Natural killer cell (primary cell): ENCODE measurements around the gene MYO15B. TPM values are rescaled to one million over a fixed set of nuclear protein-coding genes. Genes with fewer than 3 reads are reported as not detected.

ENCODE experiments used
- ATAC-seq, 3 donors: fragments of 150-1000 bp in 2 of 3; fragments of 200-7000 bp in 1 of 3; cut with Tn5 transposase; 1 replicate in 1 of 3; 2 replicates in 2 of 3; pipeline ENCODE4 v1.10.0; 2021; ENCODE audit warnings: mild to moderate bottlenecking in 2 of 3, moderate library complexity in 2 of 3
- DNase-seq, 2 donors: peaks; one replicate each; pipeline versions ENCODE4 v3.0.0 to v3.0.0-alpha.2; 2013 to 2021; ENCODE audit warnings: mixed read lengths in 1 of 2
- H3K27ac ChIP-seq: one replicate; pipeline ENCODE4 v1.5.1; 2013; ENCODE audit warnings: mild to moderate bottlenecking, low read length
- H3K27me3 ChIP-seq: one replicate; pipeline ENCODE4 v1.6.1; 2013; ENCODE audit warnings: low read length; ENCODE audit not compliant: control insufficient read depth, insufficient read depth
- H3K36me3 ChIP-seq: one replicate; pipeline ENCODE4 v1.6.1; 2013; ENCODE audit warnings: low read length; ENCODE audit not compliant: control insufficient read depth, insufficient read depth
- H3K4me1 ChIP-seq: one replicate; pipeline ENCODE4 v1.6.1; 2013; ENCODE audit warnings: low read length; ENCODE audit not compliant: control insufficient read depth, insufficient read depth
- H3K4me3 ChIP-seq: one replicate; pipeline ENCODE4 v1.5.1; 2013; ENCODE audit warnings: low read length
- H3K9me3 ChIP-seq: one replicate; pipeline ENCODE4 v1.6.1; 2013; ENCODE audit warnings: low read length; ENCODE audit not compliant: control insufficient read depth, insufficient read depth
- H3K27ac Mint-ChIP-seq, 2 donors: one replicate each; pipeline ENCODE4 v1.8.0; 2022; ENCODE audit warnings: mild to moderate bottlenecking in 2 of 2, mixed read lengths in 2 of 2, moderate library complexity in 1 of 2
- H3K27me3 Mint-ChIP-seq, 2 donors: one replicate each; pipeline ENCODE4 v1.8.0; 2022; ENCODE audit warnings: low read depth in 2 of 2, mixed read lengths in 2 of 2
- H3K36me3 Mint-ChIP-seq: one replicate; pipeline ENCODE4 v1.8.0; 2022; ENCODE audit warnings: mixed read lengths
- H3K4me1 Mint-ChIP-seq, 2 donors: one replicate each; pipeline ENCODE4 v1.8.0; 2022; ENCODE audit warnings: mixed read lengths in 2 of 2
- H3K4me3 Mint-ChIP-seq: one replicate; pipeline ENCODE4 v1.8.0; 2022; ENCODE audit warnings: mild to moderate bottlenecking, moderate library complexity, mixed read lengths
- H3K9me3 Mint-ChIP-seq, 2 donors: one replicate each; pipeline ENCODE4 v1.8.0; 2022; ENCODE audit warnings: mixed read lengths in 2 of 2
- WGBS: methylation state at CpG from one replicate; pipeline ENCODE4 v1.1.7; 2013; ENCODE audit warnings: missing lambda C conversion rate; ENCODE audit not compliant: insufficient coverage; 5-methylcytosine and 5-hydroxymethylcytosine counted together
- intact Hi-C: fragments of 100-400 bp; cut with micrococcal nuclease; formaldehyde crosslinking; loops from one replicate; pipeline ENCODE4 v1.14.2; 2022
- total RNA-seq, 4 donors: library from RNA; stranded (reverse); fragments of 120-200 nt in 1 of 4; gene quantifications; one replicate each; pipeline versions ENCODE4 v1.2.3 to v1.2.4, GENCODE V29; 2013 to 2022
- TF ChIP-seq, protein P1 (sequence below): fragments of 200-600 bp; IDR thresholded peaks from one replicate; pipeline ENCODE4 v1.8.0; 2022; ENCODE audit warnings: antibody characterized with exemption

The MYO15B gene
- total RNA-seq, 3 donors from 2014 or later (not counting 1 experiment from before 2014, with no cell fraction given), result 336 to 372 (median 339) TPM

DNA sequence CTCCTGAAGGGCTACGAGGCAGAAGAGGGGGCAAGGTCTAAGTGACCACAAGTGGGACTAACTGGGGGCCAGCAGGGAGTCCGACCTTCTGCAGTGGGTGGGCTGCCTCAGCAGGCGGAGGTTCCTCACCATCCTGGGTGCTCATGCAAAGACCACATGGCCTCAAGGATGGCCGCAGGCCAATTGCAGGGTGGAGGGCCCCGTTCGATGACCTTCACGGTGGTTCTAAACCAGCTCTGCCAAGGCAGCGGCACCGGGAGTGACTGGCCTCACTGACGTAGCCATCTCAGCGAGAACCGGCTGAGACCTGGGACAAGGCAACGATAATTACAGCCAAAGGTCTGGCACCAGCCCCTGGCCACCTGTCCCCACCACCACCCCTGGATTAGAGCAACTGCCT is 51.3 kb downstream of the MYO15B start:
- no peak for DNase-seq
- no peaks in the 10 kb centered on the region for H3K9me3 Mint-ChIP-seq

DNA sequence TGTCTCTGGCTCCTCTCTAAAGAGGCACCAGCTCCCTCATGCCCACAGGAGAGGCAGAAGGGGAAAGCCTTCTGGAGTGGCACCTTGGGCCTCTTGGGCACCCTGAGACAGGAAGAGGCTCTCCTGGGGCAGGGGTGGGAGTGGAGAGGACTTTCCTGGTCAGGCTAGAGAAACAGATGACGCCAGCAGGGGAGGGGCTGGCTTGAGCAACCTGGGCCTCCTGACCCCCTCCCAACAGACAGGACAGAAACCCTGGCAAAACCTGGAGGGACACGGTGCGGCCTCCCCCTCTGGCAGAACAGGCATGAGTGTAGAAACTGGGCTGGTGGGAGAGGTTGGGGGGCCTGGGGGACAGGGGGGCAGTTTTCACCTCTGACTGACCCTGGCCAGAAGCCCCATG is 51.7 kb downstream of the MYO15B start:
- Histone ChIP-seq H3K27ac (no peak overlapping the region), H3K36me3 (no peaks in the 10 kb centered on the region), H3K4me3 (no peak overlapping the region), H3K9me3 (no peaks in the 10 kb centered on the region), H3K27me3 (no peaks in the 10 kb centered on the region), H3K4me1 (no peaks in the 10 kb centered on the region)
- H3K9me3 Mint-ChIP-seq, result no peaks in the 10 kb centered on the region
- no peak for DNase-seq
- no peak overlapping the region for H3K27ac Mint-ChIP-seq
- 90% methylated on average over 2 of the region's 3 CpGs for WGBS
- intact Hi-C loops, result no loop called here
- H3K36me3 Mint-ChIP-seq, result no peaks in the 10 kb centered on the region
- no peak for ATAC-seq
- H3K4me3 Mint-ChIP-seq, result no peak overlapping the region
- H3K4me1 Mint-ChIP-seq, result no peaks in the 10 kb centered on the region
- TF ChIP-seq, protein P1, sequence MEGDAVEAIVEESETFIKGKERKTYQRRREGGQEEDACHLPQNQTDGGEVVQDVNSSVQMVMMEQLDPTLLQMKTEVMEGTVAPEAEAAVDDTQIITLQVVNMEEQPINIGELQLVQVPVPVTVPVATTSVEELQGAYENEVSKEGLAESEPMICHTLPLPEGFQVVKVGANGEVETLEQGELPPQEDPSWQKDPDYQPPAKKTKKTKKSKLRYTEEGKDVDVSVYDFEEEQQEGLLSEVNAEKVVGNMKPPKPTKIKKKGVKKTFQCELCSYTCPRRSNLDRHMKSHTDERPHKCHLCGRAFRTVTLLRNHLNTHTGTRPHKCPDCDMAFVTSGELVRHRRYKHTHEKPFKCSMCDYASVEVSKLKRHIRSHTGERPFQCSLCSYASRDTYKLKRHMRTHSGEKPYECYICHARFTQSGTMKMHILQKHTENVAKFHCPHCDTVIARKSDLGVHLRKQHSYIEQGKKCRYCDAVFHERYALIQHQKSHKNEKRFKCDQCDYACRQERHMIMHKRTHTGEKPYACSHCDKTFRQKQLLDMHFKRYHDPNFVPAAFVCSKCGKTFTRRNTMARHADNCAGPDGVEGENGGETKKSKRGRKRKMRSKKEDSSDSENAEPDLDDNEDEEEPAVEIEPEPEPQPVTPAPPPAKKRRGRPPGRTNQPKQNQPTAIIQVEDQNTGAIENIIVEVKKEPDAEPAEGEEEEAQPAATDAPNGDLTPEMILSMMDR, result no peak
- no peaks in the 10 kb centered on the region for H3K27me3 Mint-ChIP-seq

More for the DNA sequence above, 51.3 kb downstream of the MYO15B start:
- Mint-ChIP-seq H3K36me3 (no peaks in the 10 kb centered on the region), H3K27ac (no peak overlapping the region), H3K4me1 (peaks cover 0 to 2% of the 10 kb centered on the region in 2 donors), H3K27me3 (no peaks in the 10 kb centered on the region), H3K4me3 (no peak overlapping the region)
- H3K27ac ChIP-seq, result no peak overlapping the region
- H3K4me1 ChIP-seq, result peaks cover 3% of the 10 kb centered on the region
- no peaks in the 10 kb centered on the region for H3K36me3 ChIP-seq
- no peak for ATAC-seq
- no peaks in the 10 kb centered on the region for H3K27me3 ChIP-seq
- 96% methylated on average over 13 of the region's 13 CpGs for WGBS
- no peaks in the 10 kb centered on the region for H3K9me3 ChIP-seq
- TF ChIP-seq, protein P1, result no peak
- intact Hi-C loops, result no loop called here
- H3K4me3 ChIP-seq, result no peak overlapping the region

DNA sequence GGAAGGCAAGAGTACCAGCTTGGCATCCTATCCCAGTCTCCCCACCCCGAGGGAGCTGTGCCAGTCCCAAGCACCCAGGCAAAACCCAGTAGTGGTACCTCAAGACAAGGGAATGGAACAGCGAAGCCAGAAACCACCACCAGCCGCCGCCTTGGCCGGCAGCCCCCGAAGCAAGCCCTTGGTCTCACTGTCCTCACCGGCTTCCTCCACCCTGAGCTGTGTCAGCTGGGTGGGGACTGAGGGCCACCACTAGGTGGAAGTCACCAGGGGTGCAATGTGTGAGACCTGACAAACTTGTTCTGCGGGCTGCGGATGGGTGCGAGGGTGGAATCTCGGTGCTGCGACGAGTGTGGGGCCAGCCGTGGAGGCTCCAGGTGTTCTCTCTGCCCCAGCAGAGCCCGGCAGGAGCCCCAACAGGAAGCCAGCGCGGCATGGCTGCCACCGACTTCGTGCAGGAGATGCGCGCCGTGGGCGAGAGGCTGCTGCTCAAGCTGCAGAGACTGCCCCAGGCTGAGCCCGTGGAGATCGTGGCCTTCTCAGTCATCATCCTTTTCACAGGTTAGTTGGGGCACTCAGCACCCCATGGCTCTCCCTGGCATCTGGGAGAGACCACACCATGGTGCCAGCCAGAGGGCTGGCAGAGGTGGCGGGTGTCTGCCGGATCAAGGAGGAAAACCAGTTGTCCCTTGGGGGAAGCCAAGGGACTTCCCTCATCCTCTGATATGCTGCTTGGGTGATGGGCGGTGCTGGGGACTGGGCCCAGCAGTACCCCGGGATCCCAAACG is 52.4 kb downstream of the MYO15B start:
- H3K4me3 ChIP-seq, result no peak overlapping the region
- TF ChIP-seq, protein P1, result no peak
- WGBS, result 94% methylated on average over 30 of the region's 30 CpGs
- ATAC-seq (no peak), DNase-seq (no peak)
- Mint-ChIP-seq H3K4me1 (no peaks in the 10 kb centered on the region), H3K36me3 (no peaks in the 10 kb centered on the region), H3K27me3 (no peaks in the 10 kb centered on the region), H3K27ac (no peak overlapping the region), H3K4me3 (no peak overlapping the region), H3K9me3 (no peaks in the 10 kb centered on the region)
- no peaks in the 10 kb centered on the region for H3K9me3 ChIP-seq
- no peaks in the 10 kb centered on the region for H3K27me3 ChIP-seq
- H3K27ac ChIP-seq, result no peak overlapping the region
- intact Hi-C loops, result no loop called here
- H3K36me3 ChIP-seq, result no peaks in the 10 kb centered on the region
- H3K4me1 ChIP-seq, result no peaks in the 10 kb centered on the region
